ENCODE data around the gene TTI1.
"Not testable (repeated sequence)": the region's sequence is repeated elsewhere in the genome, so short reads cannot be mapped to it uniquely, and the experiment has no call there.

Gene TTI1

GRCh38 chr20:37968841-37969401 lies 64.3 kb downstream of the TTI1 start:
- DNase-seq (ENCODE audit: low read depth): no peak

GRCh38 chr20:37963483-37963882 lies 69.8 kb downstream of the TTI1 start:
- DNase-seq (ENCODE audit: low read depth): not testable (repeated sequence)

GRCh38 chr20:37961066-37961465 lies 72.2 kb downstream of the TTI1 start:
- no peak for DNase-seq (ENCODE audit: low read depth)

GRCh38 chr20:37958856-37959520 lies 74.3 kb downstream of the TTI1 start:
- no peak for DNase-seq (ENCODE audit: low read depth)

- DNase-seq (ENCODE audit: low read depth): no peak
These were observed 77.1 kb downstream of the TTI1 start for GRCh38 chr20:37956107-37956585.

- no peak for DNase-seq (ENCODE audit: low read depth)
These were observed 77.7 kb downstream of the TTI1 start for GRCh38 chr20:37955511-37955910.

GRCh38 chr20:37954626-37955025 lies 78.6 kb downstream of the TTI1 start:
- no peak for DNase-seq (ENCODE audit: low read depth)

GRCh38 chr20:37954190-37954589 lies 79.1 kb downstream of the TTI1 start:
- DNase-seq (ENCODE audit: low read depth): no peak

GRCh38 chr20:37948956-37949355 lies 84.3 kb downstream of the TTI1 start:
- DNase-seq (ENCODE audit: low read depth): no peak

GRCh38 chr20:37947943-37948342 lies 85.3 kb downstream of the TTI1 start:
- no peak for DNase-seq (ENCODE audit: low read depth)

GRCh38 chr20:37946946-37947345 lies 86.3 kb downstream of the TTI1 start:
- no peak for DNase-seq (ENCODE audit: low read depth)

GRCh38 chr20:37945091-37945547 lies 88.1 kb downstream of the TTI1 start:
- DNase-seq (ENCODE audit: low read depth): no peak

- no peak for DNase-seq (ENCODE audit: low read depth)
These were observed 88.7 kb downstream of the TTI1 start for GRCh38 chr20:37944456-37944981.

- DNase-seq (ENCODE audit: low read depth): no peak
These were observed 89.5 kb downstream of the TTI1 start for GRCh38 chr20:37943501-37944455.

- no peak for DNase-seq (ENCODE audit: low read depth)
These were observed 90.2 kb downstream of the TTI1 start for GRCh38 chr20:37943033-37943432.

- no peak for DNase-seq (ENCODE audit: low read depth)
These were observed 91.3 kb downstream of the TTI1 start for GRCh38 chr20:37941992-37942391.

GRCh38 chr20:37941332-37941731 lies 91.9 kb downstream of the TTI1 start:
- no peak for DNase-seq (ENCODE audit: low read depth)

- no peak for DNase-seq (ENCODE audit: low read depth)
These were observed 92.4 kb downstream of the TTI1 start for GRCh38 chr20:37940858-37941257.

- no peak for DNase-seq (ENCODE audit: low read depth)
These were observed 93.3 kb downstream of the TTI1 start for GRCh38 chr20:37939701-37940560.

- no peak for DNase-seq (ENCODE audit: low read depth)
These were observed 94.3 kb downstream of the TTI1 start for GRCh38 chr20:37938954-37939353.

- no peak for DNase-seq (ENCODE audit: low read depth)
These were observed 95.0 kb downstream of the TTI1 start for GRCh38 chr20:37938181-37938750.
